Suprapubic skin (tissue), 3 donors: ENCODE data around the gene BCAN.

Experiments used
- POLR2A ChIP-seq, 2 donors: fragments of 450-650 bp; IDR thresholded peaks; one replicate each; pipeline ENCODE4 v1.6.1; 2017; ENCODE audit warnings: antibody characterized with exemption in 2 of 2, mild to moderate bottlenecking in 2 of 2, moderate library complexity in 2 of 2
- TF ChIP-seq, protein P1 (sequence below), 2 donors: fragments of 200-600 bp in 1 of 2; fragments of 450-650 bp in 1 of 2; sonication (generic) in 1 of 2; IDR thresholded peaks; one replicate each; pipeline ENCODE4 v1.5.1; 2016 to 2019; ENCODE audit warnings: antibody characterized with exemption in 2 of 2, mild to moderate bottlenecking in 1 of 2, moderate library complexity in 1 of 2

DNA sequence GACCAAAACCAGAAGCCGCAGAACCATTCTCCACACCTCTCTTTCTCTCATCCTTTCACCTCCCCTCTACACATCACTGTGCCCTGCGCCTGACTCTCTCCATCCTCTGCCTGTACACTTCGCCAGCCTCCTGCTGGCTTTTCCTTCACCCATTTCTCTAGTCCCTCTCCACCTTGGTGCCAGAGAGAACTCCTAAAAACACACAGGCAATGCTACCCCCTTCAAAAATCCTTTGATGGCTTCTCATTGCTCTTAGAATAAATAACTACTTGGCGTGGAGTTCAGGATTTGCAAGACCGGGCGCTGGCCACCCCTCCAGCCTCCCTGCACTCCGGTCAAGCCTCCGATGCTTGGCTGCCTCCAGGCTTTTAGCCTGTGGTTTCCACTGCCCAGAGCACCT is 54.8 kb downstream of the BCAN start:
- TF ChIP-seq POLR2A (IDR thresholded peaks at IDR 0.05): no peak
- TF ChIP-seq, protein P1, sequence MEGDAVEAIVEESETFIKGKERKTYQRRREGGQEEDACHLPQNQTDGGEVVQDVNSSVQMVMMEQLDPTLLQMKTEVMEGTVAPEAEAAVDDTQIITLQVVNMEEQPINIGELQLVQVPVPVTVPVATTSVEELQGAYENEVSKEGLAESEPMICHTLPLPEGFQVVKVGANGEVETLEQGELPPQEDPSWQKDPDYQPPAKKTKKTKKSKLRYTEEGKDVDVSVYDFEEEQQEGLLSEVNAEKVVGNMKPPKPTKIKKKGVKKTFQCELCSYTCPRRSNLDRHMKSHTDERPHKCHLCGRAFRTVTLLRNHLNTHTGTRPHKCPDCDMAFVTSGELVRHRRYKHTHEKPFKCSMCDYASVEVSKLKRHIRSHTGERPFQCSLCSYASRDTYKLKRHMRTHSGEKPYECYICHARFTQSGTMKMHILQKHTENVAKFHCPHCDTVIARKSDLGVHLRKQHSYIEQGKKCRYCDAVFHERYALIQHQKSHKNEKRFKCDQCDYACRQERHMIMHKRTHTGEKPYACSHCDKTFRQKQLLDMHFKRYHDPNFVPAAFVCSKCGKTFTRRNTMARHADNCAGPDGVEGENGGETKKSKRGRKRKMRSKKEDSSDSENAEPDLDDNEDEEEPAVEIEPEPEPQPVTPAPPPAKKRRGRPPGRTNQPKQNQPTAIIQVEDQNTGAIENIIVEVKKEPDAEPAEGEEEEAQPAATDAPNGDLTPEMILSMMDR (IDR thresholded peaks at IDR 0.05): no peak
